Tibial nerve (tissue), 4 donors: Measurements from ENCODE around the gene SDCCAG8. TPM values are rescaled to one million over a fixed set of nuclear protein-coding genes. Genes with fewer than 3 reads are reported as not detected.

Source experiments
- DNase-seq, 2 donors: peaks; one replicate each; pipeline ENCODE4 v3.0.0-alpha.2; 2019; ENCODE audit warnings: low spot score in 2 of 2
- H3K27ac ChIP-seq, 4 donors: fragments of 200-600 bp; sonication (generic) in 3 of 4; one replicate each; pipeline ENCODE4 v1.5.1; 2017 to 2019; ENCODE audit warnings: mild to moderate bottlenecking in 1 of 4
- H3K27me3 ChIP-seq, 2 donors: fragments of 200-600 bp; sonication (generic) in 1 of 2; one replicate each; pipeline versions ENCODE4 v1.5.1 to v1.6.0; 2017 to 2019
- H3K36me3 ChIP-seq, 3 donors: fragments of 200-600 bp; sonication (generic); one replicate each; pipeline ENCODE4 v1.5.1; 2018 to 2019
- H3K4me1 ChIP-seq, 4 donors: fragments of 200-600 bp; sonication (generic) in 3 of 4; one replicate each; pipeline ENCODE4 v1.5.1; 2017 to 2019
- H3K4me3 ChIP-seq, 4 donors: fragments of 200-600 bp; sonication (generic) in 3 of 4; one replicate each; pipeline ENCODE4 v1.5.1; 2017 to 2019; ENCODE audit warnings: mild to moderate bottlenecking in 1 of 4, moderate library complexity in 1 of 4
- H3K9me3 ChIP-seq, 4 donors: fragments of 200-600 bp; sonication (generic) in 3 of 4; one replicate each; pipeline ENCODE4 v1.5.1; 2017 to 2019
- CTCF ChIP-seq, 5 experiments: fragments of 200-600 bp in 3 of 5; fragments of 450-650 bp in 2 of 5; sonication (generic) in 3 of 5; IDR thresholded peaks; one replicate each; pipeline ENCODE4 v1.5.1; 2016 to 2019; ENCODE audit warnings: antibody characterized with exemption in 5 of 5, mild to moderate bottlenecking in 3 of 5, moderate library complexity in 2 of 5
- EP300 ChIP-seq, 2 donors: sonication (generic); formaldehyde crosslinking; IDR thresholded peaks; one replicate each; pipeline ENCODE4 v1.6.1; 2017; ENCODE audit warnings: antibody characterized with exemption in 2 of 2, mild to moderate bottlenecking in 1 of 2
- POLR2A ChIP-seq, 2 donors: fragments of 450-650 bp; IDR thresholded peaks; one replicate each; pipeline ENCODE4 v1.6.1; 2017; ENCODE audit warnings: antibody characterized with exemption in 2 of 2, mild to moderate bottlenecking in 2 of 2, moderate library complexity in 2 of 2
- WGBS, 2 donors: methylation state at CpG; one replicate each; pipeline ENCODE4 v1.1.5; 2018; 5-methylcytosine and 5-hydroxymethylcytosine counted together
- total RNA-seq, 4 donors: library from RNA; depleted of rRNA; stranded (reverse); fragments of >200 nt; gene quantifications; one replicate each; pipeline ENCODE4 v1.1.0, GENCODE V29; 2016

The SDCCAG8 gene
- total RNA-seq, 4 donors from 2014 or later: 39.0 to 86.5 (median 56.0) TPM

DNA sequence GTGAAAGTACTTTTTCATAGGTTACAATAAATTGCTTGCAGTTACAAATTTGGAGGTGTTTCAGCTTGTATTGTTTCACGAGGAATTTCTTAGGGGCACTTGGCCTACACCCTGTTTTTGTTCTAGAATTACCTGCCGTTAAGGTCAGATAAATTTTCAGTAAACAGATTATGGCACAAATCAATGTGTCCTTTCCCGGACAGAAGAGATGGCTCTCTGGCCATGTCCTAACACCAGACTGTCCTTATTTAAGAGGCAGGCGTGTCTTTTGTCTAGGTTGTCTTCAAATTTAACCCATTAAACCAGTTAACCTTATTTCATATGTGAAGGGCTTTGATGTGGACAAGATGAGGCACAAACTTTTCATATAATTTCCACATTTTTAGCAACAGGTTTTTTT lies 243.4 kb downstream of the SDCCAG8 start:
- H3K27ac ChIP-seq: no peak overlapping the region
- DNase-seq: no peak
- no peak overlapping the region for H3K4me3 ChIP-seq
- TF ChIP-seq POLR2A (IDR thresholded peaks at IDR 0.05): no peak
- 83 to 84% methylated on average over 4 of the region's 4 CpGs for WGBS, 2 donors
- no peaks in the 10 kb centered on the region for H3K27me3 ChIP-seq
- no peaks in the 10 kb centered on the region for H3K9me3 ChIP-seq
- peaks cover 0 to 48% (median 0%) of the 10 kb centered on the region in 3 donors for H3K36me3 ChIP-seq
- peaks cover 0 to 19% (median 9%) of the 10 kb centered on the region in 4 donors for H3K4me1 ChIP-seq

DNA sequence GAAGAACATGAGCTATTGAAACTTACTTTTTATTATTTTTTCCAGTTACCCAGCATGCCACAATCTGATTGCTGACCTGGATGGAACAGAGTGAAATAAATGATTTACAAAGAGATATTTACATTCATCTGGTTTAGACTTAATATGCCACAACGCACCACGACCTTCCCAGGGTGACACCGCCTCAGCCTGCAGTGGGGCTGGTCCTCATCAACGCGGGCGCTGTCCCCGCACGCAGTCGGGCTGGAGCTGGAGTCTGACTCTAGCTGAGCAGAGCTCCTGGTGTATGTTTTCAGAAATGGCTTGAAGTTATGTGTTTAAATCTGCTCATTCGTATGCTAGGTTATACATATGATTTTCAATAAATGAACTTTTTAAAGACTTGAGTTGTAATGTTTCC lies 243.9 kb downstream of the SDCCAG8 start:
- TF ChIP-seq CTCF (IDR thresholded peaks at IDR 0.05) (no peak), POLR2A (IDR thresholded peaks at IDR 0.05) (no peak), EP300 (IDR thresholded peaks at IDR 0.05) (no peak)
- Histone ChIP-seq H3K4me3 (no peak overlapping the region), H3K4me1 (peaks cover 0 to 19% (median 9%) of the 10 kb centered on the region in 4 donors), H3K9me3 (no peaks in the 10 kb centered on the region), H3K36me3 (peaks cover 0 to 53% (median 0%) of the 10 kb centered on the region in 3 donors), H3K27me3 (no peaks in the 10 kb centered on the region), H3K27ac (no peak overlapping the region)
- WGBS, 2 donors: 96 to 97% methylated on average over 10 of the region's 10 CpGs
- DNase-seq: no peak

- Histone ChIP-seq H3K36me3 (peaks cover 0 to 59% (median 0%) of the 10 kb centered on the region in 3 donors), H3K9me3 (no peaks in the 10 kb centered on the region), H3K27me3 (no peaks in the 10 kb centered on the region), H3K27ac (peak overlapping the region in 1 of 4 donors; percentile 68), H3K4me1 (peaks cover 0 to 14% (median 8%) of the 10 kb centered on the region in 4 donors), H3K4me3 (no peak overlapping the region)
- no peak for DNase-seq
- no peak for TF ChIP-seq EP300 (IDR thresholded peaks at IDR 0.05)
- no peak for TF ChIP-seq CTCF (IDR thresholded peaks at IDR 0.05)
- TF ChIP-seq POLR2A (IDR thresholded peaks at IDR 0.05): no peak
- 67 to 87% methylated on average over 5 of the region's 5 CpGs for WGBS, 2 donors
Observed at GRCh38 chr1:243500512-243500911, 244.7 kb downstream of the SDCCAG8 start.

DNA sequence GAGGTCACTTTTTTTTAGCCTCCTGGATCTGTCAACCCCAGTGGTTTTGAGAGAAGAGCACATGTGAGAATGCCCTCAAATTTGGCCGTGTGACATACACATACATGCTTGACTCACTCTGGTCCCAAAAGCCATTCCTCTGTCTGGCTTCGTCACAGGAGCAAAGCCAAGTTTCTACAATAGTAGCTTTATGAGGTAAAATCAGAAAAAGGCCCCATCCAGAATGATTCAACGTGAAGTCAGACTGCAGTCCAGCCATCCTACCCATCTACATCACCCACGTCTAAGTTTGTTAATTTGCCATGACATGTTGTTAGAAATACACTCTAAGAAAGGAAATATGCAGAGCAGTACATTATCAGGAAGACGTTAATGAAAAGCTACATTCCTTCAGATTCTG lies 245.2 kb downstream of the SDCCAG8 start:
- WGBS, 2 donors: 41 to 54% methylated on average over 5 of the region's 5 CpGs
- H3K36me3 ChIP-seq: peaks cover 0 to 63% (median 0%) of the 10 kb centered on the region in 3 donors
- peak overlapping the region in 1 of 4 donors; percentile 68 for H3K27ac ChIP-seq
- H3K9me3 ChIP-seq: no peaks in the 10 kb centered on the region
- no peaks in the 10 kb centered on the region for H3K27me3 ChIP-seq
- no peak for TF ChIP-seq POLR2A (IDR thresholded peaks at IDR 0.05)
- TF ChIP-seq CTCF (IDR thresholded peaks at IDR 0.05): no peak
- H3K4me3 ChIP-seq: no peak overlapping the region
- peaks cover 0 to 9% (median 6%) of the 10 kb centered on the region in 4 donors for H3K4me1 ChIP-seq
- DNase-seq: no peak

DNA sequence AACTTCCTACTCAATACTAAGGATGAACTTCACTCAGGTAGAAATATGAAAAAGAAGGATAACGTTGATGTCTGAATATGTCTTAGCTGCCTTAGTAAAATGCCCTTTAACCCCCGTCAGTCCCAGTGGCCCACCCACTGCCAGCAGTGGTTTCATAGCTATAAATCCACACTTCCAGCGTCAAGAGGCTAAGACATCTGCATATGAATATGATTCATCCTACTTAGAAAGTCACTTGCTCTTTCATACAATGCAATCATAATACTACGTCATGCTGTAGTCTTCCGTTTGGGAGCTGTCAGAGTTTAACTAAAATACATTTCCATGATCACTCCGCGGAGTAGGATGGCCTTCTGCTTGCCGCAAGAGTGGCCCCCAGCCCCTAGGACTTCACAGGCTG lies 247.3 kb downstream of the SDCCAG8 start:
- Histone ChIP-seq H3K27me3 (no peaks in the 10 kb centered on the region), H3K9me3 (no peaks in the 10 kb centered on the region), H3K36me3 (peaks cover 0 to 67% (median 0%) of the 10 kb centered on the region in 3 donors), H3K27ac (no peak overlapping the region), H3K4me3 (no peak overlapping the region), H3K4me1 (peaks cover 0 to 5% (median 0%) of the 10 kb centered on the region in 4 donors)
- 52 to 58% methylated on average over 8 of the region's 8 CpGs for WGBS, 2 donors
- TF ChIP-seq POLR2A (IDR thresholded peaks at IDR 0.05) (no peak), CTCF (IDR thresholded peaks at IDR 0.05) (no peak), EP300 (IDR thresholded peaks at IDR 0.05) (no peak)
- DNase-seq: no peak
